ENCODE measurements around the gene SLC7A10.
A peak's percentile ranks its signal among the peaks of the same experiment; 100 is the strongest.
"Not testable (repeated sequence)": the region's sequence is repeated elsewhere in the genome, so short reads cannot be mapped to it uniquely, and the experiment has no call there.

The SLC7A10 gene

DNA sequence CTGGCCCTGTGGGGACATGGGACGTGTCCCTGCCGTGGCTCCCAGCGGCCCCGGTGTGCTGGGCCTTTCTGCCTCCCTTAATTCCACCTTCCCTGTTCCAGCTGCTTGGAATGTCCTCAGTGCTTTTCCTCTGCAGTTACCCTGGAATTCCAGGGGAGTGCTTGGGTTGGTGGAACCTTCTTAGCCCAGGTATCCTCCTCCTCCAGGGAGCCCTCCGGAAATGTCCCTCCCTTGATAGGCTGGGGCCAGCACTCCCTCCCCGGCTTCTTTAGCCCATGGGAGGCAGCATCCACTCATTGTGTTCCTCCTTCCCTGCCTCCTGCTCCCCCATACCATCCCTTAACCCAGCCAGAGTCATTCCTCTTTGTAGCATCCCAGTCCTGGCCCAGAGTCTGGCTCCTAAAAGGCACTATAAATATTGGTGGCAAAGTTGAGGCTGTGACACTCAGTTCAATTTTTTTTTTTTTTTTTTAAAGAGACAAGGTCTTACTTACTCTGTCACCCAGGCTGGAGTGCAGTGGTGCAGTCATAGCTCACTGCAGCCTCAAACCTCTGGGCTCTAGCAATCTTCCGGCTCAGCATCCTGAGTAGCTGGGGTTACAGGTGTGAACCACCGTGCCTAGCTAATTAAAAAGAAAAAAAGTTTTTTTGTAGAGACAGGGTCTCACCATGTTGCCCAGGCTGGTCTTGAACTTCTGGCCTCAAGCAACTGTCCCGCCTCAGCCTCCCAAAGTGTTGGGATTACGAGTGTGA lies 13.7 kb upstream of the SLC7A10 start:
- no peak for DNase-seq (ENCODE audit: low read depth in 2 of 3, low spot score in 1 of 3)

DNA sequence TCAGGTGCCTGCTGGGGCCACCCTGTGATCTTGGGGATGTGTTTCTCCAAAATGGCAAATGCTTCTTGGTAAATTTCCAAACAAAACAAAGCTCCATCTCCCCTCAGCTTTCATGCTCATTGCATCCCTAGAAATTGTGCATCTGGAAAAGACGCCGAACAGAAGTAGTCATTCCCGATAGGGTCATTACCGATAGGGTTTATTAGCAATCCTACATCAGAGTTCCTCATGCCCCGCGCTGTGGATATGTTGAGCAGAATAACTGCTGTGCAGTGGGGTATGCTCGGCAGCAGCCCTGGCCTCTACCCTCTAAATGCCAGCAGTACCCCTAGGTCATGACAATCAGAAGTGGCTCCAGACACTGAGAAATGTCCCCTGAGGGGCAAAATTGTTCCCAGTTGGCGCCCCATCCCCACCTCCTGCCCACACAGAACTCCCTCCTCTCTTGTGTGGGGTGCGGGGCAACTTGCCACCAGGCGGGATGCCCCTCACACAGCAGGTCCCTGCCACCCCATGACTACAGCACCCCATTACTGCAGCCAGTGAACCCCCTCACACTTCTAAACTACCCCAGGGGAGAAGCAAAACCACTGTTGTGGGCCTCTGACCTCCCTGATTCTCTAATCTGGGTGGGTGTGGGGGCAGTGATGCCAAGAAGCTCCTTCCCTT lies 13.0 kb upstream of the SLC7A10 start:
- no peak for DNase-seq (ENCODE audit: low read depth in 2 of 3, low spot score in 1 of 3)

DNA sequence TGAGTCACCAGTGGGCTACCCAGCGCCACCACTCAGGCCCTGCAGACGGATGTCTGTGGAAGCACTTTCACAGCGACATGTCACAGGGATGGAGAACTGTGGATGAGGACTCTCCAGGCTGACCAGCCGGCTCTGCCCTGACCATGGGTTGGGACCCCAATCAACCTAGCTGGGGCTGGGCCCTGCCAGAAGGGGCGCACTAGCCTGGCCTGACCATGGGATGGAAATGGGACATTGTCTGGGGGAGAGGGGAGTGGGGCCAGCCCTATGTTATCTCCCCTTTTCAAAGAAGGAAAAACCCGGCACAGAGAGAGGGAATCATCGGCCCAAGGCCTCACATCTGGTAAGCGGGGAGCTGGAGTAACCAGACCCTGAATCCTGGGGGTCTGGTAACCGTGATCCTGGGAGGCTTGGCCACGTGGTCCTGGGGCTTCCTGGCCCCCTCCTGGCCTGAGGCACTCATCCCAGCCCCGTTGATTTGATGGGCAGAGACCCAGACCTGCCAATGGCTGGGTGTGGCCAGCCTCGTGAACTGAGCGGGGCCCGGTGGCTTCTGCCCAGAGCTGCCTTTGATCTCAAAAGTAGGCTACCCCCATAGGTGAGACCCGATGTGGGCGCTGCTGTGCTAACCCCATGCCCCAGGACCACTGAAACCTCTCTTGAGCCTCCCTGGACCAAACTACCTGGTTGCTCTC lies 11.2 kb upstream of the SLC7A10 start:
- no peak for DNase-seq (ENCODE audit: low read depth in 2 of 3, low spot score in 1 of 3)

DNA sequence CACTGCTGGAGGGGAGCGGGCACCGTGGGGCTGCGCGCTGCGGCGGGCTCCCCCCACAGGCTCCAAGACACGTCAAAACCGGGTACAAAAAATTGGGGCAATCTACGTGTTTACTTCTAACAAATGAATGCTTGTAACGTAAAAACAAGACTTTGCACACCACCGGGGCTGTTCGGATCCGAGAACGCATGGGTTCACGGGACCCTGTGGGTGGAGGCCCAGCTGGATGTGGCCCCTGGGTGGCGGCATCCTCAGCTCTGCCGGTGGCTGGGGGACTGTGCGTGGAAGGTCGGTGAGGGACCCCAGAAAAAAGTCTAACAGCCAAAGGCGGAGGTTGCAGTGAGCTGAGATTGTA lies 10.3 kb upstream of the SLC7A10 start:
- DNase-seq (ENCODE audit: low read depth in 2 of 3, low spot score in 1 of 3): no peak

DNA sequence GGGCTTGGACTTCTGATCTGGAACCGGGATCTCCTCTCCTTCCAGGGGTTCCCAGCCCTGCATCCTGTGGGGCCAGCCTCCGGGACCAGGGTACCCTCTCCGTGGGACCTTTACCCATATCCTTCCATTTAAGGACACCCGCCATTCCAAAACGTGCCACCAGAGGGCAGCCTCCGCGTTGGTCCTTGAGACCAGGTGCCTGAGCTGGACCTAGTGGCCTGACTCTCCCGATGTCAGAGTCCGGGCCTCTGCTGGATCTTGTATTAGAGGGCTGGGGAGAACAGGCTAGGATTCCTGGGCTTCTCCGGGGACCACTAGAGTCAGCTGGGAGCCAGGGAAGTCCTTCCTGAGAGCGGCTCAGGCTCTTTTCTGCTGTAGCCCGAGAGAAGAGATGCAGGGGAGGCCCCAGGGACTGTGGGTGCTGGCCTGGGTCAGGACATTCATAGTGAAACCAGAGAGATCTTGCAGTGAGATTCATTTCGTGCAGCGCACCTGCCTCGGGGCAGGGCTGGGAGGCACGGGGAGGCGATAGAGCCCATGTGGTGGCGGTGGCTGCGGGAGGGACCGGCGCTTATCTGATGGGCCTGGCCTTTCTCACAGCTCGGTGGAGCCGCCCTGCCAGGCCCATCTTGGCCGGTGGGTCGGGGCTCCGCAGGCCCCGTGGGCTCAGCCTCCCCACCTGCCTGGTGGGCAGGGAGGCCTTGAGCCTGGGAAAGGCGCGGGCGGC lies 9.8 kb upstream of the SLC7A10 start:
- peak; percentile 67 to 83 (median 68) for DNase-seq (ENCODE audit: low read depth in 2 of 3, low spot score in 1 of 3)

DNA sequence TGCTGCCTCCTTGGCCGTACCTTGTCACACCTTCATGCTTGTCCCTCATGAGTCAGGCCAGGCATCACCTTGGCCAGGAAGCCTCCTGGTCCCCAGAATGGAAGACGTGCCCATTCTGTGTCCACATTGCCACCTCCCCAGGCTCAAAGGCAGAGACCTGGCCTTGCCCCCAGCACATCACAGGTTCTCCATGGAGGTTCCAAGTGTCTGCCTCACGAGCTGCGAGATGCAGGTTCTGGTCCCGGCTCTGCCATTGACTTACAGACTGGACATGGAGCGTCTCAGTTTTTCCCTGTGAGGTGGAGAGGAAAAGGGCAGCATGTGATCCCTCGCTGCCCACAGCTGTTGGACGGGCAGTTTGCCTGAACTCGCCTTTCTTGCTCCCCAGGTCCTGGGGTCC lies 9.1 kb upstream of the SLC7A10 start:
- no peak for DNase-seq (ENCODE audit: low read depth in 2 of 3, low spot score in 1 of 3)

DNA sequence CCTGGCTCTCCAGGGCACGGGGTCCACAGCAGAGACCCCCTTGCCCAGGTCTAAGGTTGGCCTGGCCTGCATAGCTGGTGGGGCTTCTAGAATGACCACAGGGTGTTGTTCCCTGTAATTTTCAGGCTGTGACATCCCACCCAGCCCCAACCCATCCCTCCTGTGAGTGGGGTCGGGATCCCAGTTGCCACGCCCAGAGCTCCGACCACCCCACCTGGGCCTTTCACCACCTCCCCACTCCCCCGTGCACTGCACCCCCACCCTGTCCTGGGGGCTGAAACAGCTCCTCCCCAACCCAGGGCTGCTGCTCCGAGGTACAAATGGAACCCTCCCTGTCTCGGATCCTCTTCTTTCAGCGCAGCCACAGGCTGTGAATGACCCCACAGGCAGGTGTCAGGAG lies 8.4 kb upstream of the SLC7A10 start:
- no peak for DNase-seq (ENCODE audit: low read depth in 2 of 3, low spot score in 1 of 3)

DNA sequence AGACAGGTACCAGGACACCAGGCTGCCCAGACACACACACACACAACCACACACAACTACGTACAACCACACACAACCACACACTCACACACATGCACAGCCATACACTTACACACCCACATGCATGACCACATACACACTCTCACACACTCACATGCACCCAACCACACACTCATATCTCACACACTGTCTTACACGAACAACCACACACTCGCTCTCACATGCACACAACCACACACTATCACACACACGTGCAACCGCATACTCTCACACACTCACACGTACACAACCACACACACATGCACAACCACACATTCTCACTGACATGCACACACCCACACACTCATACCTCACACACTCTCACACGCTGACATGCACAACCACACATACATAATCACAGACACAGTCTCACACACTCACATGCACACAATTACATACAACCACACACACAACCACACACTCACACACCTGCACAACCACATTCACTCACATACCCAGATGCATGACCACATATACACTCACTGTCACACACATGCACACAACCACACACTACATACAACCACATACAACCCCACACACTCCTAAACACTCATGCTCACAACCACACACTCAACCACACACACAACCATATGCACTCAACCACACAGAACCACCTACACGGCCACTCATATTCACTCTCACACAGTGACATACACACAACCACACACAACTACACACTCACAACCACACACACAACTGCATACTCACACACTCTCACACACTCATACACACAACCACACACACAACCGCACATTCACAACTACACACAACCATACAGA lies 7.6 kb upstream of the SLC7A10 start:
- no peak for DNase-seq (ENCODE audit: low read depth in 2 of 3, low spot score in 1 of 3)

DNA sequence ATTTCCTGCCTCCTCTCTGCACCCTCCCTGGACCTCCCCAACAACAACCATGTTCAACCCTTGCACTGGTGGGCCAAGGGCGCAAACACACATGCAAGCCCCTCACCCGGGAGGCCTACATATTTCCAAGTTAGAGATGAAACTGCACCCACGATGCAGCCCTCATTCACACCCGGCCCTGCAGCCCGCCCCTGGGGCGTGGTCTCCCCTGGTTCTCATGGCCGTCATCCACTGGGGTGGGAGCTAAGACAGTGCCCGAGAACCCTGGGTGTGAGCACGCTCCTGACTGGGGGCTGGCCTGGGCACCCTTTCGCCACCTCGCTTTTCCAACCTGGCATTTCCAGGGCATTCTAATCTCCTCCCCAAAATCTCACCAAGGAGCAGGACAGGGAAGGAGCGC lies 7.0 kb upstream of the SLC7A10 start:
- no peak for DNase-seq (ENCODE audit: low read depth in 2 of 3, low spot score in 1 of 3)

DNA sequence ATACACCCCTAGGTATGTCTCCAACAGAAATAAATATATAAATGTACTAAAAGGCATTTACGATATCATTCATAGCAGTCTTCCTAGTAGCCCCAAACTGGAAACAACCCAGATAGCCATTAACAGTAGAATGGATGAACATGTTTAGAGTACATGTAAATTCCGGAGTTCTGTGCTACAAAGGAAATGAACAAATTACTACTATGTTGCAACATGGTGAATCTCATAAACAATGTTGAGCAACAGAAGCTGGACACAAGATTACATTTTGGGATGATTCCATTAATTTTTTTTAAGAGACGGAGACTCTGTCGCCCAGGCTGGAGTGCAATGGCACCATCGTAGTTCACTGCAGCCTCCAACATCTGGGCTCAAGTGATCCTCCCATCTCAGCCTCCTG lies 5.9 kb upstream of the SLC7A10 start:
- DNase-seq (ENCODE audit: low read depth in 2 of 3, low spot score in 1 of 3): no peak

DNA sequence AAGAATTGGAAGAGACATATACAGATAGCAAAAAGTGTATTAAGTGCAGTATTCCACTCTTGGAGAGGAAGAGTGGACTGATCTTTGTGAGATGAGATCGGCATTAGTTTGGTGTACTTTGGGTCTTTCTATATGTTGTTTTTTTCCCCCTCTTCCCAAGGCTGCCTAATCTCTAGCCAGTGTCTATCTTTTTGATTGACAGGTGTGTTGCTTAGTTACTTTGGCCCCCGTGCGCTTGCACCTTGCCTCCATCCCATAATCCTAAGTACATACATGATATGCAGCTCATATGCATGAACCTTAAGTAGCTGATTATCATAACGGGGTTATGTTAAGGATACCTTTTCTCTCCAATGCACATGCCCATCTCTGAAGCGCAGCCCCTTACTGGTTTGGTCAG lies 4.3 kb upstream of the SLC7A10 start:
- no peak for DNase-seq (ENCODE audit: low read depth in 2 of 3, low spot score in 1 of 3)

DNA sequence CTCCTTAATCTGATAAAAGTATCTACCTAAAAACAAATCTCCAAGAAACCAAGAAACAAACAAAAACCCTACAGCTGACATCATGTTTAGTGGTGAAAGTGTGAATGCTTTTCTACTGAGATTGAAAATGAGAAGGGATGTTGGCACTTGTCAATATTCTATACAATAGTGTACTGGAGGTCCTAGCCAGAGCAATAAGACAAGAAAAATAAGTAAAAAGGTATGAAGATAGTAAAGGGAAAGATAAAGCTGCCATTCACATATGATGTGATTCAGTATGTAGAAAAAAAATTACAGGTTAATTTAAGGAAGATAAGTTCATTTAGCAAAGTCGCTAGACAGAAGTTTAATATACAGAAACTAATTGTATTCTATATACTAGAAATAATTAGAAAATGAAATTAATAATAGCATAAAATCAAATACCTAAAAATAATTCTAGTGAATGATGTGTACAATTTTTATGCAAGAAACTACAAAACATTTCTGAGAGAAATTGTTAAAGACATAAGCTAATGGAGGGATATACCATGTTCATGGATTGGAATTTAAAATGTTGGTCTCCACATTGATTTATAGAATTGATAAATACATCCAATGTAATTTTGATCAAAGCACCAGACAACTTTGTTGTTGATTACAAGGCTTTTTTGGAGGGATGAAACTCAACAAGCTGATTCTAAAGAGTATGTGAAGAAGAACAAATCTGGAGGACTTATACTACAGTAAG lies 2.4 kb upstream of the SLC7A10 start:
- no peak for DNase-seq (ENCODE audit: low read depth in 2 of 3, low spot score in 1 of 3)

DNA sequence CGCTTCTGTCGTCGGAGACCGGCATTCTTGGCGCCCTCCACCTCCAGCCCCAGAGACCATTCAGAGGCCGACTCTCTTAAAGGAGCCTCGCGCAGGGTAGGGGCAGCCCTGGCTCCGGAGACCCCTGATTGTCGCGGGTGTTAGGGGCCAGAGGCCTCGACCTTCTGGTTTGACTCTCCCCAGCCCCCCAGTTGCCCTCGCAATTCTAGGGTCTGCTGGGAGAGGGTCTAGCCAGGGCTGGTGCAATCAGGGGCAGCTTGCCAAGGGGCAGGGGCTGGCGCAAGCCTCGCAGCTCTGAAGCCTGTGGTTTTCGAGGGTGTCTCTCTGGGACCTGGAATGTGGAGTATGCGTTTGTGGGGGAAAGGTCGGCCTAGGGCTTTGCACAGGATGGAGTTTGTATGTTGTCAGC lies 1.6 kb upstream of the SLC7A10 start:
- DNase-seq (ENCODE audit: low read depth in 2 of 3, low spot score in 1 of 3): no peak

DNA sequence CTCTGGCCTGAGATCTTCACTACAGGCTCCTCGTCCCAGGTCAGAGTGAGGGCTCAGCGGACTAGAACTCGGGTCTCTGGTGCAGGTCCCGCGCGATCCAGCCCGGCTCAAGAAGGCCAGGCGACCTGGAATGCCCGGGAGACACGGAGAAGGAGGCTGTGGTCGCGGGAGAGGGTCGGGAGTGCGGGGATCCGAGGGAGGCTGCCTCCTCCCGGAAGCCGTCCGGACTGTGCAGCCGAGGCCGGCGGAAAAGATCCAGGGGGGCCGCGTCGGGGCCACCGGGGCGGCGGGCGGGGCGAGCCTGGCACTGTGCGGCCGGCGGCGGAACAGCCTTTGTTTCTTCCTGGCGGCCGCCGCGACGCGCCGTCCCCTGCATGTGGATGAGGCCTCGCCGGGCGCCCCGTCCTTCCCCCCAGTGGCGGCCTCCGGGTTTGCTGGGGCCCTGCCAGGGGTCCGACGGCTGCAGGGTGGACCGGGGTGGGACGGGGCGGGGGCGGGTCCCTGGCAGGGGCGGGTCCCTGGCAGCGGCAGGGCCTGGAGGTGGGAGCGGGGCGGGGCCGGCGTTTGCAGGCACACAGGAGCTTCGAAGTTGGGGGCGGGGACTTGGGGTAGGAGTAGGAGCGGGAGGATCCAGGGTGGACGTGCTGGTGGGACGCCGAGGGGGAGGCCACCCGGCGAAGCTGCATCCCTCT lies 1.0 kb upstream of the SLC7A10 start:
- DNase-seq (ENCODE audit: low read depth in 2 of 3, low spot score in 1 of 3): no peak

DNA sequence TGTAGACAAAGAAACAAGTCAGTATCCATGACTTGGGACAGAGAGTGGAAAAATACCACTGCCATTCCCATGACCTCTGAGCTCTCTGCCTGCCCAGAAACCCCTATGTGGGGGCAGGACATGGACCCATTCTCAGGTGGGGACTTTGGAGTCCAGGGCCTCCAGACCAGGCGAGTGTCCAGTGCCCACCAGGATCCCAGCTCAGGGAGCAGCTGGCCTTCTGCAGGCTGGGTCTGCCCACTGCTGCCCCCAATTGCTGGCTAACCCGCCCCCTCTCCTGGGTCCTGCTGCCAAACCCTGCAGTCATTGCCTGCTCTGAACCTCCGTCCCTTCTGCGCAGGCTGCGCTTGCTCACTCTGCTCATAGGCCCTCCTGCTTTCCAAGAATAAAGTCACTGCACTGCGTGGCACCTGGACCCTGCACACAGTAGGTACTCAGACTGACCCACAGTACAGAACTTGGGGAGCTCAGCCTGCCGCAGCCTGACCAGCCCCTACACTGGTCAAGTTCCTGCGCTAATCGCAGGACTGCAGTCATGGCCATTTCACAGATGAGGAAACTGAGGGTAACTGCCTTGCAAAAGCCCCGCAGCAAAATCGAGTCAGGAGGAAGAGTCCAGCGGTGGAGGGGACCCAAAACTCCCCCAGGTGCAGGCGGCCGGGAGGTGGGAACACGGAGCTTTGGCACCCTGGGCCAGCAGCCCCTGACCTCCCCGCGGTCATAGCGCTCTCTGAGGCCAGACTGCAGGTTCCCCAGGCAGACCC lies 774 bp downstream of the SLC7A10 start:
- DNase-seq (ENCODE audit: low read depth in 2 of 3, low spot score in 1 of 3): no peak

DNA sequence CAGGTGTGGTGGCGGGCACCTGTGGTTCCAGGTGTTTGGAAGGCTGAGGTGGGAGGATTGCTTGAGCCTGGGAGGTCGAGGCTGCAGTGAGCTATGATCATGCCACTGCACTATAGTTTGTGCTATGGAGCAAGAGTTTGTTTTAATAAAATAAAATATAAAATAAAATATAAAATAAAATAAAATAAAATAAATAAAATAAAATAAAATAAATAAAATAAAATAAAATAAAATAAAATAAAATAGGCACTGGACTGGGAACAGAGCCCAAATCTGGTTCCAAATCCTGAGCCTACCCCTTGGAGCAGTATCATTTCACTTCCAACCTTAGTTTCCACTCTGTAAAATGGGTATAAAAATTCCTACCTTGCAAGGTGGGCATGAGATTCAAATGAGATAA lies 3.4 kb downstream of the SLC7A10 start:
- DNase-seq (ENCODE audit: low read depth in 2 of 3, low spot score in 1 of 3): not testable (repeated sequence)

DNA sequence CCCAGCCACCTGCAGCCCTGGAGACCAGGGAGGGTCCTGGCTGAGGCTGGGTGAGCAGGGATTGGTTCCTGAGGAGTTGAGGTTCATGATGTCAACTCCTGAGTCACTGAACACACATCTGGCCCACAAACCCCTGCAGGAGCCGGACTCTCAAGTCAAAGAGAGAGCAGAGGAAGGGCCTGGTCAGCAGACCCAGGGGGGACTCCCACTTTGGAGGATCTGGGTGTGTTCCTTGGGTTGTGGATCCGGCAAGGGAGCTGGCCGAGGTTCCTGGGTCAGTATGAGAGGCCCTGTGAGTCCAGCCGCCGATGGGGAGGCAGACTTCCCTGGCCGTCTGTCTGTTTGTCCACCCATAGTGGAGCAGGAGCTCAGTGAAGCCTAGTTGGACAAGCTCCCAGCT lies 4.0 kb downstream of the SLC7A10 start:
- DNase-seq (ENCODE audit: low read depth in 2 of 3, low spot score in 1 of 3): no peak

DNA sequence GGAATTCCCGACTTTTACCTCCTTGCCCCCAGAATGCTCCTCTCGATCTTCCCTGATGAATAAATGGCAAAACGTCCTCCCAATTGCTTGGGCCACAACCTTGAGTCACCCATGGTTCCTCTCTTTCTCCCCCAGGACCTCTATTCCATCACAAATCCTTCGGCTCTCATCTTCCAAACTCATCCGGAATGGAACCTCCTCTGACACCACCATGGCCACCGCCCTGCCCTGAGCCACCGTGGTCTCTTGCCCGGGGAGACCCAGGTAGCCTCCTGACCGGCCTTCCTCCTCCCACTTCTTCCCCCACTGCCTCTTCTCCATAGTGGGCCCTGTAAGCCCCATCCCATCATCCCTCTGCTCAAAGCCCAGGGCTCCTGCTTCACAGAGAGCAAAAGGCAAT lies 4.9 kb downstream of the SLC7A10 start:
- no peak for DNase-seq (ENCODE audit: low read depth in 2 of 3, low spot score in 1 of 3)

DNA sequence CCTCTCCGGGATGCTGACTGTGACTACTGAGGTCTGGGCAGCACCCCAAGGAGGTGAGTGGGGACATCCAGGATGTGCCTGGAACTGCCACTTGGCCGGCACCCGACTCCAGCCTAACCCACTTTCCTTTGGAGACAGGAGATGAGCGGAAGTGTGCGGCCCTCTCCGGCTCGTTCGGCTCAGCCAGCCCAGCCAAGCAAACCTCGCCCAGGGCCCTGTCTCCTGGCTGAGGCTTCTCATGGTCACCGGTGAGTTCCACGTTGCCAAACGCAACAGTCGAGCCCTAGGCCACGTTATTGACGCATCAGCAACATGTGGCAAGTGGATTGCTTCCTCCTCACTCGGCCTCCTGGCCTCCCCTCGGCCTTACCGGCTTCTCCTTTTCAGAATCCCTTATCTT lies 5.5 kb downstream of the SLC7A10 start:
- no peak for DNase-seq (ENCODE audit: low read depth in 2 of 3, low spot score in 1 of 3)
